ENCODE results near the gene AP3S1. TPM values are rescaled to one million over a fixed set of nuclear protein-coding genes. Genes with fewer than 3 reads are reported as not detected.

Gene AP3S1
- total RNA-seq, 4 donors from 2014 or later, result 59.2 to 207 (median 149) TPM

DNA sequence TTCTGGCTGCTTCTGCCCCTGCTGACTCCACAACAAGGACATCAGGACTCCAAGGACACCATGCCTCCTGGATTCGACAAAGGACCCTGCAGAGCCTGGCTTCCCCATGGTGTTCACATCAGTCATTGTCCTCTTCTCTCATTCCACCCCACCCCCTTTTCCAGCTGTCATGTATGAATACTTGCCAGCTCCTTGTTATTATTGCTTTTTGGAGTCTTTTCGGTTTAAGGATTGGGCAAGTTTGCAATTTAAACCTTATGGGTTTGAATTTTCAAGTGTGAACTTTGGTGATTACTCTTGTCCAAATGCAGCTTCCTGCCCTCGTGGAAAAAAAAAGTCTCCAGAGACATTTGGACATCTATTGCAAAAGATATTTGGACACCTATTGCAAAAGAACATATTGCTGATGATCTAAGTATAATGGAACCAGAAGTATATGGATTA lies 106.4 kb downstream of the AP3S1 start:
- H3K27me3 ChIP-seq, result no peaks in the 10 kb centered on the region
- WGBS, 2 donors, result 48 to 68% methylated on average over 3 of the region's 3 CpGs
- no peaks in the 10 kb centered on the region for H3K9me3 ChIP-seq
- TF ChIP-seq, protein P1, sequence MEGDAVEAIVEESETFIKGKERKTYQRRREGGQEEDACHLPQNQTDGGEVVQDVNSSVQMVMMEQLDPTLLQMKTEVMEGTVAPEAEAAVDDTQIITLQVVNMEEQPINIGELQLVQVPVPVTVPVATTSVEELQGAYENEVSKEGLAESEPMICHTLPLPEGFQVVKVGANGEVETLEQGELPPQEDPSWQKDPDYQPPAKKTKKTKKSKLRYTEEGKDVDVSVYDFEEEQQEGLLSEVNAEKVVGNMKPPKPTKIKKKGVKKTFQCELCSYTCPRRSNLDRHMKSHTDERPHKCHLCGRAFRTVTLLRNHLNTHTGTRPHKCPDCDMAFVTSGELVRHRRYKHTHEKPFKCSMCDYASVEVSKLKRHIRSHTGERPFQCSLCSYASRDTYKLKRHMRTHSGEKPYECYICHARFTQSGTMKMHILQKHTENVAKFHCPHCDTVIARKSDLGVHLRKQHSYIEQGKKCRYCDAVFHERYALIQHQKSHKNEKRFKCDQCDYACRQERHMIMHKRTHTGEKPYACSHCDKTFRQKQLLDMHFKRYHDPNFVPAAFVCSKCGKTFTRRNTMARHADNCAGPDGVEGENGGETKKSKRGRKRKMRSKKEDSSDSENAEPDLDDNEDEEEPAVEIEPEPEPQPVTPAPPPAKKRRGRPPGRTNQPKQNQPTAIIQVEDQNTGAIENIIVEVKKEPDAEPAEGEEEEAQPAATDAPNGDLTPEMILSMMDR (IDR thresholded peaks at IDR 0.05), result no peak
- no peak for TF ChIP-seq POLR2A (IDR thresholded peaks at IDR 0.05)
- H3K4me1 ChIP-seq, result no peaks in the 10 kb centered on the region
- intact Hi-C loops (cut with DNase I), result no loop called here
- H3K27ac ChIP-seq, result no peak overlapping the region
- no peaks in the 10 kb centered on the region for H3K36me3 ChIP-seq
- H3K4me3 ChIP-seq (replicated peaks in 1 of 3), result no peak overlapping the region
- DNase-seq, result no peak

DNA sequence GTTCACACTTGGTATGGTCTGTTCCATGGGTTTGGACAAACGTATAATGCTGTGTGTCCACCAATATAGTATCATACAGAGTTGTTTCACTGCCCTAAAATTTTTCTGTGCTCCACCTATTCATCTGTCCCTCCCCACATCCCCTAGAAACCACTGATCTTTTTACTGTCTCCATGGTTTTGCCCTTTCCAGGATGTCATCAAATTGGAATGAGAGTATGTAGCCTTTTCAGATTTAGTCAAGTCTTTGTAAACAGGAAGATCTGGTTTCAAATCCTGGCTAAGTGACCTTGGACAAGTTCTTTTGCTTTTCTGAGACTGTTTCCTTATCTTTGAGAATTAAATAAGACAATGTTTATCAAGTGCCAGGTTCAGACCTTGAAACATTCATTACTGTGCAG lies 107.4 kb downstream of the AP3S1 start:
- H3K4me1 ChIP-seq, result no peaks in the 10 kb centered on the region
- WGBS, 2 donors, result 87 to 88% methylated on average over 1 of the region's 1 CpG
- H3K27me3 ChIP-seq, result no peaks in the 10 kb centered on the region
- H3K36me3 ChIP-seq, result no peaks in the 10 kb centered on the region
- H3K27ac ChIP-seq, result no peak overlapping the region
- no peaks in the 10 kb centered on the region for H3K9me3 ChIP-seq
- intact Hi-C loops (cut with DNase I), result no loop called here
- no peak overlapping the region for H3K4me3 ChIP-seq (replicated peaks in 1 of 3)
- DNase-seq, result no peak
- no peak for TF ChIP-seq POLR2A (IDR thresholded peaks at IDR 0.05)
- TF ChIP-seq, protein P1 (IDR thresholded peaks at IDR 0.05), result no peak

DNA sequence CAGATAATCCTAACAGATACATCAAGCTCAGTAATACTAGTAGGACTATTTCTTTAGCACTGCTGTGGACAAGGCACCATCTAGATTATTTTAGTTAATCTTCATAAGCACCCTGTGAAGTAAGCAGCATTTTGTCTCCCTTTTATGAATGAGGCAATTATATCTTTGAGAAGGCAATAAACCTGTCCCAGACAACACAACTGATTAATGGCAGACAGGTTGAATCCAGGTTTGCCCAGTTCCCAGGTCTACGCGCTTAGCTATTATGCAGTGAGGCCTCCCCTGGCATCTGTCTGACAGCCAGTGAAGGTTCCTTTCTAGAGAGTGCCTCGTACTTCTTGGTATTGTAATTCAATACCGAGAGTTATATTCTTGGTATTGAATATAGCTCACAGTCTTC lies 110.9 kb downstream of the AP3S1 start:
- Histone ChIP-seq H3K27me3 (no peaks in the 10 kb centered on the region), H3K9me3 (no peaks in the 10 kb centered on the region), H3K27ac (no peak overlapping the region), H3K36me3 (no peaks in the 10 kb centered on the region), H3K4me1 (no peaks in the 10 kb centered on the region), H3K4me3 (replicated peaks in 1 of 3) (no peak overlapping the region)
- WGBS, 2 donors, result 43 to 67% methylated on average over 4 of the region's 4 CpGs
- intact Hi-C loops (cut with DNase I), result no loop called here
- TF ChIP-seq, protein P1 (IDR thresholded peaks at IDR 0.05), result no peak
- TF ChIP-seq POLR2A (IDR thresholded peaks at IDR 0.05), result no peak
- no peak for DNase-seq

DNA sequence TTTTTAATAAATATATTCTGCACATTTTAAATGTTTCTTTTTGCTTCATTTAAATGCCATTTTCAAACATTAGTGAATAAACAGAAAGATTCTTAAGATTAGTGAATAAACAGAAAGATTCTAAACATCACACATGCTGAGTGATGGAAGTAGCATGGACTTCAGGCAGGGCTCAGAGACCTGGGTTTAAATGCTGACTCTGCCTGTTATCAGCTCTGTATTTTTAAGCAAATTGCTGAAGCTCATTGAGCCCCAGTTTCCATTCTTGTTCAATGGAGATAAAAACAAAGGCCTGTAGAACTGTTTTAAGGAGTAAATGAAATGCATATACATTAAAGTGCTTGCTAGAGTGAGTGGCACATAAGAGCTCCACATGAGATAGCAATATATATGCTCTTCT lies 112.4 kb downstream of the AP3S1 start:
- no peaks in the 10 kb centered on the region for H3K4me1 ChIP-seq
- no peaks in the 10 kb centered on the region for H3K9me3 ChIP-seq
- intact Hi-C loops (cut with DNase I), result no loop called here
- no peaks in the 10 kb centered on the region for H3K36me3 ChIP-seq
- H3K4me3 ChIP-seq (replicated peaks in 1 of 3), result no peak overlapping the region
- no peak for TF ChIP-seq POLR2A (IDR thresholded peaks at IDR 0.05)
- no peak overlapping the region for H3K27ac ChIP-seq
- no peaks in the 10 kb centered on the region for H3K27me3 ChIP-seq
- no peak for DNase-seq

DNA sequence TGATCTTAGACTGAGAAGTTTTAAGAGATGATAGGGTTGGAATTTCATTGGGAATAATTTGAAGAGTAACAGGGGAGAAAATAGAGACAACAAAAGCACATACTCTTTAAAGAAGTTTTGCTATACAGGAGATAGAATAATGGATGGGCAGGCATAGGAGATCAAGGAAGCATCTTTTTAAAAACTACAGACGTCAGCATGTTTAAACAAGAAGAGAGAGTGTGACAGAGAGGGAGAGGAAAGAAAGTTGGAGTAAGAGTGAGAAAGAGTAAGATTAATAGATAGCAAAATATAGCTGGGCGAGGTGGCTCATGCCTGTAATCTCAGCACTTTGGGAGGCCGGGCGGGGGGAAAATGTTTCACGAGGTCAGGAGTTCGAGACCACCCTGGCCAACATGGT lies 115.2 kb downstream of the AP3S1 start:
- no peaks in the 10 kb centered on the region for H3K36me3 ChIP-seq
- DNase-seq, result no peak
- intact Hi-C loops (cut with DNase I), result no loop called here
- peaks cover 10% of the 10 kb centered on the region for H3K27me3 ChIP-seq
- WGBS, 2 donors, result 88 to 89% methylated on average over 6 of the region's 6 CpGs
- peaks cover 0 to 7% of the 10 kb centered on the region in 2 donors for H3K4me1 ChIP-seq
- no peak overlapping the region for H3K27ac ChIP-seq
- no peak overlapping the region for H3K4me3 ChIP-seq (replicated peaks in 1 of 3)
- H3K9me3 ChIP-seq, result no peaks in the 10 kb centered on the region
- TF ChIP-seq POLR2A (IDR thresholded peaks at IDR 0.05), result no peak
- TF ChIP-seq, protein P1 (IDR thresholded peaks at IDR 0.05), result no peak
